ENCODE results near the gene TOGARAM2. TPM values are rescaled to one million over a fixed set of nuclear protein-coding genes. Genes with fewer than 3 reads are reported as not detected.
A peak's percentile ranks its signal among the peaks of the same experiment; 100 is the strongest.

TOGARAM2 gene
- total RNA-seq, 1 donor from 2014 or later: 0.35 TPM

DNA sequence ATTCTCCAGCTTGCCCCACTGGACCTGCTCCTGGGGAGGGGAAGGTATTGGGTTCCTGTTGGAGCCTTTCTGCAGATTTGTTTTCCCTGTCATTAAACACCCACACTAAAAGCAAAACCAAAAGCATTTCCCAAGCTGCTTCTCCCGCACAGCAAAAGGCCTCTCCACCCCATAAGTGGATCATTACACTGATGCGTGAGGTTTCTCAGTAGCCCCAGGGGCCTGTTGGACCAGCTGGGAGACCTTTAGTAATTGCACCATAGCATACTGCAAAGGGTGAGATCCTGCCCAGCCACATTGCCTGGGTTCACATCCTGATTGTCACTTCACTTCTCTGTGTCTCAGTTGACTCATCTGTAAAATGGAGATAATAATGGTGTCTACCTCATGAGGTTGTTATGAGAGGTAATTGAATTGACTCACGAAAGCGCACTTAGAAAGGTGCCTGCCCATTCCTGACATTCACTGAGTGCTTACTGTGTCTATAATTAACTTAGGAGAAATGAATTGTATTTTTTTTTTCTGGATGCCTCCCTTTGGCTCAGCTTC, 43.9 kb downstream of the TOGARAM2 start:
- TF ChIP-seq, protein P1, sequence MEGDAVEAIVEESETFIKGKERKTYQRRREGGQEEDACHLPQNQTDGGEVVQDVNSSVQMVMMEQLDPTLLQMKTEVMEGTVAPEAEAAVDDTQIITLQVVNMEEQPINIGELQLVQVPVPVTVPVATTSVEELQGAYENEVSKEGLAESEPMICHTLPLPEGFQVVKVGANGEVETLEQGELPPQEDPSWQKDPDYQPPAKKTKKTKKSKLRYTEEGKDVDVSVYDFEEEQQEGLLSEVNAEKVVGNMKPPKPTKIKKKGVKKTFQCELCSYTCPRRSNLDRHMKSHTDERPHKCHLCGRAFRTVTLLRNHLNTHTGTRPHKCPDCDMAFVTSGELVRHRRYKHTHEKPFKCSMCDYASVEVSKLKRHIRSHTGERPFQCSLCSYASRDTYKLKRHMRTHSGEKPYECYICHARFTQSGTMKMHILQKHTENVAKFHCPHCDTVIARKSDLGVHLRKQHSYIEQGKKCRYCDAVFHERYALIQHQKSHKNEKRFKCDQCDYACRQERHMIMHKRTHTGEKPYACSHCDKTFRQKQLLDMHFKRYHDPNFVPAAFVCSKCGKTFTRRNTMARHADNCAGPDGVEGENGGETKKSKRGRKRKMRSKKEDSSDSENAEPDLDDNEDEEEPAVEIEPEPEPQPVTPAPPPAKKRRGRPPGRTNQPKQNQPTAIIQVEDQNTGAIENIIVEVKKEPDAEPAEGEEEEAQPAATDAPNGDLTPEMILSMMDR (conservative IDR thresholded peaks at IDR 0.05): no peak
- Mint-ChIP-seq H3K9me3 (no peaks in the 10 kb centered on the region), H3K4me1 (peaks cover 16% of the 10 kb centered on the region), H3K4me3 (no peak overlapping the region), H3K36me3 (ENCODE audit: low read depth) (no peaks in the 10 kb centered on the region), H3K27ac (ENCODE audit: unreplicated experiment) (peak overlapping the region; percentile 19), H3K27me3 (ENCODE audit: low read depth) (no peaks in the 10 kb centered on the region)
- DNase-seq (ENCODE audit: low read depth, low spot score): no peak

DNA sequence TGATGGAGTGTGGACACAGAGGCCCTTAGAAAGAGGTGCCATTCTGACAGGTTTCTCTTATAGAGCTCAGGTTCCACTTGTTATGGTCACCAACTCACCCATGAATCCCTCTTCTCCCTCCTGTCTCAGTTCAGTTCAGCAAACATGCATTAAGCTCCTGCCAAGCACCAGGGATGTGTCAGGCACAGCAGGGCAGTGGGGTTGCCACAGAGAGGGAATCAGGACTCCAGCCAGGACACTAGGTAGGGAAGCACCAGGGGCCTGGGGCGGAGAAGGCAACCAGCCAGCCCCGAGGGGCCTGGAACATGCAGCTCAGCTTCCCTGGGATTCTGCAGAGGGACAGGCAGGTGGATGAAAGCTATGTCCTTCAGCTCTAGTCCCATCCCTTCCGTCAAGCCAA, 44.6 kb downstream of the TOGARAM2 start:
- no peak overlapping the region for H3K4me3 Mint-ChIP-seq
- peaks cover 11% of the 10 kb centered on the region for H3K4me1 Mint-ChIP-seq
- no peaks in the 10 kb centered on the region for H3K36me3 Mint-ChIP-seq (ENCODE audit: low read depth)
- H3K27me3 Mint-ChIP-seq (ENCODE audit: low read depth): no peaks in the 10 kb centered on the region
- no peak overlapping the region for H3K27ac Mint-ChIP-seq (ENCODE audit: unreplicated experiment)
- no peaks in the 10 kb centered on the region for H3K9me3 Mint-ChIP-seq
- TF ChIP-seq, protein P1 (conservative IDR thresholded peaks at IDR 0.05): no peak
- DNase-seq (ENCODE audit: low read depth, low spot score): no peak

DNA sequence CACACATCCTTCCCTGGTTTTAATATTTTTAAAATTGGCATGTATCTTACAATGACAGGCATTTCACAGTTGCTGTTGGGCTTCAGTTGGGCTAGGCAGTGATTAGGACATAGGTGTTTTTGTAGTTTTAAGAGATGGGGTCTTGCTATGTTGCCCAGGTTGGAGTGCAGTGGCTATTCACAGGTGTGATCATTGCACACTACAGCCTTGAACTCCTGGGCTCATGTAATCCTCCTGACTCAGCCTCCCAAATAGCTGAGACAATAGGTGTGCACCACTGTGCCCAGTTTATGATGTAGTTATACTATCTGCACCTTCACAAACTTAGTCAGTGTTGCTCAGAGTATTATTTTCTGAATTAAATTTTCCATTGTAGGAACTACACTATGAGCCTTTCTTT, 49.9 kb downstream of the TOGARAM2 start:
- DNase-seq (ENCODE audit: low read depth, low spot score): no peak
- TF ChIP-seq, protein P1 (conservative IDR thresholded peaks at IDR 0.05): no peak
- Mint-ChIP-seq H3K27me3 (ENCODE audit: low read depth) (no peaks in the 10 kb centered on the region), H3K4me1 (no peaks in the 10 kb centered on the region), H3K9me3 (no peaks in the 10 kb centered on the region), H3K27ac (ENCODE audit: unreplicated experiment) (no peak overlapping the region), H3K36me3 (ENCODE audit: low read depth) (no peaks in the 10 kb centered on the region), H3K4me3 (no peak overlapping the region)

DNA sequence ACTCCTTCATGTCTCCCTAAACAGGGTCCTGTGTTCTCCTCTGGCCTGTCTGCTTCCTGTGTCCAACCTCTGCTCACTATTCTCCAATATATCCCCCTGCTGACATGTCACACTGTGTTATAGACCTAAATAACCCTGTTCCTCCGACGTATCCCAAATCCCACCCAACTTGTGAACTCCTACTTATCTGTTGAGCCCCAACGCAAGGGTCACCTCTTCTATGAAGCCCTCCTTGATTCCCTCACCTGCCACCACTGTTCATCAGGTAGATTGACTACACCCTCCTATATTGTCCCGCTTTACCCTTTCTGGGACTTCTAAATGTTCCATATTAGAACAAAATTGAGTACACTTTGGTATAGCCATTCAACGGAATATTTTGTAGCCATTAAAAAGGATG, 51.1 kb downstream of the TOGARAM2 start:
- Mint-ChIP-seq H3K36me3 (ENCODE audit: low read depth) (no peaks in the 10 kb centered on the region), H3K27me3 (ENCODE audit: low read depth) (no peaks in the 10 kb centered on the region), H3K27ac (ENCODE audit: unreplicated experiment) (peak overlapping the region; percentile 16), H3K9me3 (no peaks in the 10 kb centered on the region), H3K4me3 (no peak overlapping the region), H3K4me1 (no peaks in the 10 kb centered on the region)
- no peak for DNase-seq (ENCODE audit: low read depth, low spot score)
- TF ChIP-seq, protein P1 (conservative IDR thresholded peaks at IDR 0.05): no peak

DNA sequence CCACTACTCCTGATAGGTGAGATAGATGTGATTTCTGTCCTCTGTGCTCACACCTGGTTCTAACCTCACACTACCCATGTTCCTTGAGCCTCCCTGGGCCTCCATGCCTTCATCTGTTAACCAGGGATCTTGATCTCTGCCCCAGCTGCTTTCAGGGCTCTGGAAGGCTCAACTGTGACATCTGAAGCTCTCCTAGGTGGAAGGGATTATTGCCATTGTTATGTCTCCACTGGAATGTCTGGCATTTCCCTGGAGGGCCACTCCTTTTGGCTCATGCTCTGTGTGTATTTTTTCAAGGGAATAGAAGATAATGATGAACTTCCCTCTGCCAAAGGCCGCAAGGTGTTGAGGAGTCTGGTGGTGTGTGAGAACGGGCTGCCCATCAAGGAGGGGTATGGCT, 52.1 kb downstream of the TOGARAM2 start:
- no peaks in the 10 kb centered on the region for H3K4me1 Mint-ChIP-seq
- DNase-seq (ENCODE audit: low read depth, low spot score): no peak
- TF ChIP-seq, protein P1 (conservative IDR thresholded peaks at IDR 0.05): no peak
- no peak overlapping the region for H3K4me3 Mint-ChIP-seq
- H3K9me3 Mint-ChIP-seq: no peaks in the 10 kb centered on the region
- H3K27me3 Mint-ChIP-seq (ENCODE audit: low read depth): no peaks in the 10 kb centered on the region
- no peak overlapping the region for H3K27ac Mint-ChIP-seq (ENCODE audit: unreplicated experiment)
- no peaks in the 10 kb centered on the region for H3K36me3 Mint-ChIP-seq (ENCODE audit: low read depth)

Data from neural crest cell (in vitro differentiated cells).